Esophagus (tissue), 2 donors: ENCODE results near the gene TYSND1. TPM values are rescaled to one million over a fixed set of nuclear protein-coding genes. Genes with fewer than 3 reads are reported as not detected.
"Not testable (repeated sequence)": the region's sequence is repeated elsewhere in the genome, so short reads cannot be mapped to it uniquely, and the experiment has no call there.

Source experiments
- H3K27ac ChIP-seq, 2 donors: one replicate each; pipeline ENCODE4 v1.5.1; 2013; ENCODE audit warnings: low read depth in 2 of 2, mild to moderate bottlenecking in 2 of 2, inconsistent platforms in 1 of 2, low read length in 1 of 2, moderate library complexity in 1 of 2
- H3K27me3 ChIP-seq, 2 donors: one replicate each; pipeline ENCODE4 v1.6.1; 2013; ENCODE audit warnings: low read length in 2 of 2, control low read depth in 1 of 2, mild to moderate bottlenecking in 1 of 2; ENCODE audit not compliant: insufficient read depth in 2 of 2, control insufficient read depth in 1 of 2
- H3K36me3 ChIP-seq, 2 donors: one replicate each; pipeline ENCODE4 v1.6.1; 2013; ENCODE audit warnings: low read length in 1 of 2; ENCODE audit not compliant: control insufficient read depth in 2 of 2, insufficient read depth in 2 of 2
- H3K4me1 ChIP-seq, 2 donors: one replicate each; pipeline ENCODE4 v1.6.1; 2013; ENCODE audit warnings: low read length in 1 of 2; ENCODE audit not compliant: control insufficient read depth in 2 of 2, insufficient read depth in 2 of 2
- H3K4me3 ChIP-seq, 2 donors: one replicate each; pipeline ENCODE4 v1.5.1; 2013; ENCODE audit warnings: low read length in 2 of 2, mild to moderate bottlenecking in 2 of 2, low read depth in 1 of 2, moderate library complexity in 1 of 2
- H3K9me3 ChIP-seq, 2 donors: one replicate each; pipeline ENCODE4 v1.6.1; 2013; ENCODE audit warnings: mild to moderate bottlenecking in 2 of 2, low read depth in 1 of 2, low read length in 1 of 2, moderate library complexity in 1 of 2; ENCODE audit not compliant: control insufficient read depth in 2 of 2, insufficient read depth in 1 of 2
- WGBS, 2 donors: extraction: QIAGEN DNeasy Blood & Tissue Kit; methylation state at CpG; one replicate each; pipeline ENCODE4 v1.1.7; 2013; 5-methylcytosine and 5-hydroxymethylcytosine counted together
- polyA plus RNA-seq, 2 donors: library from polyadenylated mRNA; stranded (reverse); fragments of 200-250 nt; gene quantifications; one replicate each; pipeline ENCODE4 v1.2.3, GENCODE V29; 2013
- donor health status: healthy with polysubstance abuse.
- donor health status: Bipolar disorder and iron deficiency.

Gene TYSND1
- polyA plus RNA-seq, 2 donors, result 13.6 to 17.5 TPM

GRCh38 chr10:70186090-70186489, 39.6 kb upstream of the TYSND1 start:
- Histone ChIP-seq H3K4me1 (no peaks in the 10 kb centered on the region), H3K9me3 (no peaks in the 10 kb centered on the region), H3K36me3 (no peaks in the 10 kb centered on the region), H3K4me3 (no peak overlapping the region), H3K27ac (no peak overlapping the region), H3K27me3 (no peaks in the 10 kb centered on the region)
- 60 to 61% methylated on average over 5 of the region's 5 CpGs for WGBS, 2 donors

DNA sequence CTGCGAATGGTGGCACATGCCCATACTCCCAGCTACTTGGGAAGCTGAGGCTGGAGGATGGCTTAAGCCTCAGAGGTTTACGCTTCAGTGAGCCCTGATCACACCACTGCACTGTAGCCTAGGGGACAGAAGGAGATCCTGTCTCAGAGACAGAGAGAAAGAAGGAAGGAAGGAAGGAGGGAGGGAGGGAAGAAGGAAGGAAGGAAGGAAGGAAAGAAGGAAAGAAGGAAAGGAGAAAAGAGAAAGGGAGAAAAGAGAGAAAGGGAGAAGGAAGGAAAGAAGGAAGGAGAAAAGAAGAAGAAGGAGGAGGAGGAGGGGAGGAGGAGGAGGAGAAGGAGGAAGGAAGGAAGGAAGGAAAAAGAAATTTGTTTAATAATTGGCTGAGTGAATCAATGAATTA, 36.8 kb upstream of the TYSND1 start:
- Histone ChIP-seq H3K4me3 (no peak overlapping the region), H3K4me1 (no peaks in the 10 kb centered on the region), H3K9me3 (no peaks in the 10 kb centered on the region), H3K27me3 (no peaks in the 10 kb centered on the region), H3K36me3 (no peaks in the 10 kb centered on the region), H3K27ac (no peak overlapping the region)
- WGBS, 2 donors, result 80 to 81% methylated on average over 2 of the region's 2 CpGs

GRCh38 chr10:70179209-70179608, 32.7 kb upstream of the TYSND1 start:
- H3K36me3 ChIP-seq, H3K4me3 ChIP-seq, H3K27me3 ChIP-seq, H3K27ac ChIP-seq, H3K4me1 ChIP-seq, H3K9me3 ChIP-seq: not testable (repeated sequence)
- 93 to 96% methylated on average over 8 of the region's 8 CpGs for WGBS, 2 donors

GRCh38 chr10:70178139-70178725, 31.7 kb upstream of the TYSND1 start:
- Histone ChIP-seq H3K36me3 (no peaks in the 10 kb centered on the region), H3K4me1 (no peaks in the 10 kb centered on the region), H3K4me3 (no peak overlapping the region), H3K27me3 (no peaks in the 10 kb centered on the region), H3K9me3 (no peaks in the 10 kb centered on the region), H3K27ac (no peak overlapping the region)
- WGBS, 2 donors, result 80 to 86% methylated on average over 4 of the region's 4 CpGs

DNA sequence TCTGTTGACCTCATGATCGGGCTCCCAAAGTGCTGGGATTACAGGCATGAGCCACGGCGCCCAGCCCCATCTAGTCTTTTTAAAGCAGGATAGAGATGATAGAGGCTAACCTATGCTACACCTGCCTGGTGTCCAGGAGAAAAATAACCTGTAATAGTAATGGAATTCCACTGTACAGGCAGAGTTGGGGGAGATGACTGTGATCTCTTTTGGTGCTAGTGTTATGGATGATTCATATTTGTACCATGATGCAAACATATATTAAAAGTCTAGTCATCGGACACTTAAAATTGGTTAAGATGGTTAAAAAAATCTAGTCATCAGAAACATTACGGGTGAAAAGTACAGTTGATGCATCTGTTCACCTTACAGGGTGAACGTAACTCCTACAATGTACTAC, 29.9 kb upstream of the TYSND1 start:
- H3K4me1 ChIP-seq, result no peaks in the 10 kb centered on the region
- no peaks in the 10 kb centered on the region for H3K27me3 ChIP-seq
- no peaks in the 10 kb centered on the region for H3K36me3 ChIP-seq
- no peaks in the 10 kb centered on the region for H3K9me3 ChIP-seq
- WGBS, 2 donors, result 76 to 79% methylated on average over 6 of the region's 6 CpGs
- H3K4me3 ChIP-seq, result no peak overlapping the region
- H3K27ac ChIP-seq, result no peak overlapping the region

DNA sequence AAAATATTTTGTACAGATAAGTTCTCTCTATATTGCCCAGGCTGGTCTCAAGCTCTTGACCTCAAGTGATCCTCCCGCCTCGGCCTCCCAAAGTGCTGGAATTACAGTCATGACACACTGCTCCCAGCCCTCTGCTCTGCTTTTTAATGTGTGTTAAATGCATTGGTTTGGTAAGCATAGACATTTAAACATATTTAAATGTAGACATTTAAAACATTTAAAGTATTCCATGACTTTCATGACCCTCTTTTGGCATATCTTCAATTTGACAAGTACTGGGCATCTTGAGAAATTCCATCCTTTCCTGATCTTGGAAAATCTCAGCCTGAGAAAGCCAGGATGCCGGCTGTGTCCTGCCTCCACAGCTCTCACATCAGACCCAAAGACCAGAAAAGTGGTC, 29.0 kb upstream of the TYSND1 start:
- no peaks in the 10 kb centered on the region for H3K9me3 ChIP-seq
- H3K4me3 ChIP-seq, result no peak overlapping the region
- H3K27ac ChIP-seq, result no peak overlapping the region
- WGBS, 2 donors, result 92 to 94% methylated on average over 3 of the region's 3 CpGs
- no peaks in the 10 kb centered on the region for H3K27me3 ChIP-seq
- no peaks in the 10 kb centered on the region for H3K36me3 ChIP-seq
- no peaks in the 10 kb centered on the region for H3K4me1 ChIP-seq

- H3K36me3 ChIP-seq, result no peaks in the 10 kb centered on the region
- H3K9me3 ChIP-seq, result no peaks in the 10 kb centered on the region
- no peak overlapping the region for H3K4me3 ChIP-seq
- H3K27me3 ChIP-seq, result no peaks in the 10 kb centered on the region
- H3K27ac ChIP-seq, result peak overlapping the region; percentile 17 to 75
- no peaks in the 10 kb centered on the region for H3K4me1 ChIP-seq
- WGBS, 2 donors, result 46 to 48% methylated on average over 4 of the region's 4 CpGs
These were observed 27.7 kb upstream of the TYSND1 start for GRCh38 chr10:70174058-70174741.

GRCh38 chr10:70169649-70170364, 23.3 kb upstream of the TYSND1 start:
- no peaks in the 10 kb centered on the region for H3K9me3 ChIP-seq
- WGBS, 2 donors, result 1% methylated on average over 30 to 40 of the region's 40 CpGs

GRCh38 chr10:70169011-70169410, 22.5 kb upstream of the TYSND1 start:
- 20 to 29% methylated on average over 2 of the region's 2 CpGs for WGBS, 2 donors
- H3K36me3 ChIP-seq, result no peaks in the 10 kb centered on the region
- H3K27me3 ChIP-seq, result no peaks in the 10 kb centered on the region
- no peaks in the 10 kb centered on the region for H3K9me3 ChIP-seq
- H3K4me1 ChIP-seq, result no peaks in the 10 kb centered on the region
- H3K27ac ChIP-seq, result no peak overlapping the region
- peak overlapping the region in 1 of 2 donors; percentile 94 for H3K4me3 ChIP-seq

More at GRCh38 chr10:70169649-70170364, 23.3 kb upstream of the TYSND1 start:
- H3K36me3 ChIP-seq, result no peaks in the 10 kb centered on the region
- no peaks in the 10 kb centered on the region for H3K27me3 ChIP-seq
- H3K4me1 ChIP-seq, result no peaks in the 10 kb centered on the region
- peak overlapping the region; percentile 83 to 95 for H3K27ac ChIP-seq
- peak overlapping the region; percentile 69 to 94 for H3K4me3 ChIP-seq
